Fibroblast of skin of scalp (primary cell): ENCODE results near the gene HECA.
"Not testable (repeated sequence)": the region's sequence is repeated elsewhere in the genome, so short reads cannot be mapped to it uniquely, and the experiment has no call there.

Experiments used
- DNase-seq: peaks from one replicate; pipeline ENCODE4 v3.0.0-alpha.2; 2013

HECA gene

GRCh38 chr6:139135578-139136545, 982 bp downstream of the HECA start:
- peak; percentile 34 for DNase-seq

GRCh38 chr6:139137706-139138105, 2.8 kb downstream of the HECA start:
- DNase-seq = peak; percentile 80

GRCh38 chr6:139140854-139141253, 6.0 kb downstream of the HECA start:
- not testable (repeated sequence) for DNase-seq

GRCh38 chr6:139142262-139142661, 7.4 kb downstream of the HECA start:
- DNase-seq = peak; percentile 50

GRCh38 chr6:139143111-139143510, 8.2 kb downstream of the HECA start:
- DNase-seq = no peak

- DNase-seq = no peak
Observed at GRCh38 chr6:139144490-139145085, 9.7 kb downstream of the HECA start.

- DNase-seq = no peak
Observed at GRCh38 chr6:139145661-139146060, 10.8 kb downstream of the HECA start.

GRCh38 chr6:139146317-139146726, 11.4 kb downstream of the HECA start:
- DNase-seq = no peak

- no peak for DNase-seq
Observed at GRCh38 chr6:139147628-139148027, 12.7 kb downstream of the HECA start.

GRCh38 chr6:139148557-139149235, 13.8 kb downstream of the HECA start:
- DNase-seq = no peak

GRCh38 chr6:139149383-139149782, 14.5 kb downstream of the HECA start:
- DNase-seq = peak; percentile 55

- DNase-seq = no peak
Observed at GRCh38 chr6:139150920-139151319, 16.0 kb downstream of the HECA start.

- DNase-seq = no peak
Observed at GRCh38 chr6:139151425-139152087, 16.7 kb downstream of the HECA start.

GRCh38 chr6:139152088-139152891, 17.4 kb downstream of the HECA start:
- no peak for DNase-seq

- DNase-seq = peak; percentile 40
Observed at GRCh38 chr6:139152892-139153271, 18.0 kb downstream of the HECA start.

- peak; percentile 80 for DNase-seq
Observed at GRCh38 chr6:139153855-139154254, 19.0 kb downstream of the HECA start.

- no peak for DNase-seq
Observed at GRCh38 chr6:139154881-139155547, 20.1 kb downstream of the HECA start.

GRCh38 chr6:139156102-139156501, 21.2 kb downstream of the HECA start:
- DNase-seq = no peak

- peak; percentile 82 for DNase-seq
Observed at GRCh38 chr6:139156551-139156950, 21.7 kb downstream of the HECA start.

GRCh38 chr6:139157086-139157485, 22.2 kb downstream of the HECA start:
- not testable (repeated sequence) for DNase-seq

GRCh38 chr6:139159016-139159415, 24.1 kb downstream of the HECA start:
- no peak for DNase-seq
